HG03457 (cell line): ENCODE results near the gene ZNF396.

Source experiments
- ATAC-seq: cut with Tn5 transposase; IDR thresholded peaks from one replicate; pipeline ENCODE4 v1.9.1; 2021; ENCODE audit warnings: moderate number of reproducible peaks; ENCODE audit not compliant: unreplicated experiment

ZNF396 gene

DNA sequence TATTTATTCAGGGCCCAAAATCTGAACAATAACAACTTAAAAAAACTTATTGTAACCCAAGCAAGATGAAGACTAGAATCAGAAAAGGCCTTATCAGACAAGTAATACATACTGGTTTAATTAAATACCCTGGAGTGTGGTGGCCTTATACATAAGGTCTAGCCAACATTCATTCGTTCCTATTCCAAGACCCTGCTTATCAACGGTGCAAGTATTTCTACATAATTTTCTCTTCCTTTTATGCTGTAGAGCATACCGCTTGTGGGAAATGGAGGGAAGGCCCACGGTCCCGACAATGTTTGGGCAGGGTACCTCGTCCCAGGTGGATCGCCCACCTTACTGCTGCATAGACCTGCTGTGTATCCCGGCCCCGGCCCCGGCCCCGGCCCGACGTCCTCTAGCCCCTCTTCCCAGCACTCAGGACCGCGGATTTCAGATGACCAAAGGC, 33.6 kb downstream of the ZNF396 start:
- no peak for ATAC-seq

DNA sequence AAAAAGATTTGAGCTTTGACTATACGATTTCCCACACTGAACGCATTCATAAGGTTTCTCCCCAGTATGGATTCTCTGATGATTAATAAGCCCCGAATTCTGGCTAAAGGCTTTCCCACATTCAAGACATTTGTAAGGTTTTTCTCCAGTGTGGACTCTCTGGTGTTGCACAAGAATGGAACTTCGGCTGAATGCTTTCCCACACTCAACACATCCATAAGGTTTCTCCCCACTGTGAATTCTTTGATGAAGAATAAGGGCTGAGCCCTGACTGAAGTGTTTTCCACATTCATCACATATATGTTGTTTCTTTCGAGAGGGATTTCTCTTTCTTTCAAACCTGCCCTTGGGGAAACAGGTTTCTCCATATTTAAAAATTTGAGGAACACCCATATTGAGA, 39.9 kb downstream of the ZNF396 start:
- no peak for ATAC-seq

DNA sequence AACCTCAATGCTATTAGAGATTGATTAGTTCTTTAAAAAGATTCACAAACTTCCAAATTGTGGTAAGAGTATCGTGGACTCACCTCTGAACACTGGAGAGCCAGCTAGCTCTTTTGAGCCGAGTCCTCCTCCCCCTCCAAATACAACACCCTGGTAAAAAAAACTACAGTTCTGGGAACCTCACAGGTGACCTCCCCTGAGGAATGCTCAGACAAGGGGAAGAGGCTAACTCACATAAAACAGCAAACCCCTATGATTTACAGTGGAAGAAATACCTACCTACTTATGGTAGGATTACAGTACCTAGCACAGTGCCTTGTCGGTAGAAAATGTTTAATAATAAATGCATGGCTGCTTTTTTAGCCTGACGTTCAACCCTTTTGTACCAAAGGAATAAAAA, 41.3 kb downstream of the ZNF396 start:
- no peak for ATAC-seq

DNA sequence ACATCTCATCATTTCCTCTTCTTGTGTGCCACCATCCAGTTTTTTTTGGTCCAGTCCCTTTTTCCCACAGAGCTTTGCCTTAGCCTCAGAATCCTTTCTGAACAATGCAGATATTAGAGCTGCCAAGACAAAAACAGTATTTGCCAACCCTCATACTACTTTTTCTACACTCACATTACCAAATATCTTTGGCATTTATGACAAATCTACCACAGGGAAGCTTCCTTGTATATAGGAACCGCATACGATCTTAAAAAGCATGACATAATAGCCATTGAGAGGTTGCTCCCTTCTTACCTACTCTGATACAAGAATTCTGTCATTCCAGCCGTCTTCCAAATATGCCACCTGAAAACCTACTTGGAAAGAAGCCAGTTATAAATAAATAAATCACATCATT, 42.3 kb downstream of the ZNF396 start:
- ATAC-seq = no peak

DNA sequence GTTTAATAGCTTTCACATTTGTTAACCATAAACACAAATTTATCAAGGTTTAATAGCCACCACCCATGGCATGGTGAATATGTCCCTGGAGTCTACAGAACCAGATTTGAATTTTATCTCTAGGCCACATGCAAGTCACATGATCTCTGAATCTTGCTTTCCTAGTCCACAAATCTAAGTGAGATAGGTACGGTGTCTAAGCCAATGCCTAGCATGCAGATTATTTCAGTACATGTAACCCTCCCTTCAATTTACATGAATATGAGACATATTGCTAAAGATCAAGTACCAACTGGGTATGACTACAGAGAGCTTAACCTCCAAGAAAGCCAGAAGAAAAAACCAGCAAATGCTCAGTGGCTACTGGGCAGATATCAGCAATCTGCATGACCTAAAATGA, 42.9 kb downstream of the ZNF396 start:
- ATAC-seq = no peak

DNA sequence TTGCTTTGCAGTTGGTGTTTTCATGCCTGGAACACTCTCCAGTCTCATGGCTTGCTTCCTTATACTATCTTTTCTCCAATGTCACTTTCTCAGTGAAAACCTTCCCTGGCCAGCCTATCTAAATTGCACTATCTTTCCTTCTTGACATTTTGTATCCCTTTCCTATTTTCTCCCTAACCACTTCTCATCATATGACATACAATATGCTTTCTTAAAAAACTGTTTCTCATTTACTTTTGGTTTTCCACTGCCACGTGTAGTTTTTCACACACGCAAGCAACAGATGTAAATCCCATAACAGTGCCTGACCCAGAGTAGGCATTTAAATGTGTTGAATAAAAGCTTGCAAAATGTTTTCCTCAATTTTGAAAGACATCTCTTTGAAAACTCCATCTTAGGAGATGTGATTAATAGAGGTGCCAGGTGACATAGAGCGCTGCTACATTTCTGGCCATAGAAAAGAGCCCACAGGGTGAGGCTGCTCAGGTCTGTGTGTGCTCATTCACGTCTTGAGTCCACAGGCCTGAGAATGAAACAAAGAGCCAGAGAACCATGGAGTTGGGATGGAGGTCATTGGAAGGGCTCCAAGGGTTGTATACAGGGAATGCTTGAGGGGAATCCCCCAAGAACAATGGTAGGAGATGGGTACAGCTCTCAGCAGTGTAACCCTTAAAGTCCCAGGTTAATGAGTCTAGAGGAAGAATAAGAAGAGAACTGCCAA, 45.6 kb downstream of the ZNF396 start:
- no peak for ATAC-seq

DNA sequence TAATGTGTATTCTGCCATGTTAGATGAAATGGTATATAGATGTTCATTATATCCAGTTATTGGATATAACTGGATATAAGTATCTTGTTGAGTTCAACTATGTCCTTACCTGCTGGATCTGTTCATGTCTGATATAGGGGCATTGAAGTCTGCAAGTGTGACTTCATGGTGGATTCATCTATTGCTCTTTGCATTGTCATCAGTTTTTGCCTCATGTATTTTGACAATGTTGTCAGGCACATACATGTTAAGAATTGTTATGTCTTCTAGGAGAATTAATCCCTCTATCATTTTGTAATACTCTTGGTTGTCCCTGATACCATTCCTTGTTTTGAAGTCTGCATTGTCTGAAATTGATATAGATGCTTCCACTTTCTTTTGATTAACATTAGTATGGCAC, 48.3 kb downstream of the ZNF396 start:
- ATAC-seq = no peak

DNA sequence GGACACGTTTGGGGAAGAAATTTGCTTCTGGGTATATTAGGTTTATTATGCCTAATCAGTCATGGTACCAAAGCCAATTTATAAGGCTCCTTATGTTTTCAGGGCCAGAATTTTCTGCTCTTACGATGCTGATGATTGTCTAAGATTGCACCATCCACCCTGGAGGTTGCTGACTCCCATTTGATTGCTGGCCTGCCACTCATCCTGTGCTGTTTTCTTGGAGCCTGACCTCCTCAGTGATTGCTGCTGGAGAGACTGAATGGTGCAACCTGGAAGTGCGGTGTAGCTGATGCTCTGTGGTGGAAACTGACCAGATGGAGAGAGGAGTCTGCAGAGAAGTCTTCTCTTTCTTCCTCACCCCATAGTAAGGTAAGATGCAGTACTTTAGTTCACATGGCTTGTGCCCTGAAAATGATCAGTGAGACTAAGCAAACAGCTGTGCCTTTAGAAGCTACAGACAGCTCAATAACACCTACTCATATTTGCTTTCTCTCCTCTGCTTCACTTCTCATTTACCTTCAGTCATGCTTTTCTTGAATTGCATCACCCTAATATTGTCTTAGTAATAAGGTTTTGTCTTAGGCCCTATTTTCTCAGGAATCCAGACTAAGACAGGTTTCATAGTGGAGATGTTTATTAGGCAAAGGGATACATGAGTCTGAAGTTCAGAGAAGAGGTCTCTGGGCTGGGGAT, 50.3 kb downstream of the ZNF396 start:
- no peak for ATAC-seq

DNA sequence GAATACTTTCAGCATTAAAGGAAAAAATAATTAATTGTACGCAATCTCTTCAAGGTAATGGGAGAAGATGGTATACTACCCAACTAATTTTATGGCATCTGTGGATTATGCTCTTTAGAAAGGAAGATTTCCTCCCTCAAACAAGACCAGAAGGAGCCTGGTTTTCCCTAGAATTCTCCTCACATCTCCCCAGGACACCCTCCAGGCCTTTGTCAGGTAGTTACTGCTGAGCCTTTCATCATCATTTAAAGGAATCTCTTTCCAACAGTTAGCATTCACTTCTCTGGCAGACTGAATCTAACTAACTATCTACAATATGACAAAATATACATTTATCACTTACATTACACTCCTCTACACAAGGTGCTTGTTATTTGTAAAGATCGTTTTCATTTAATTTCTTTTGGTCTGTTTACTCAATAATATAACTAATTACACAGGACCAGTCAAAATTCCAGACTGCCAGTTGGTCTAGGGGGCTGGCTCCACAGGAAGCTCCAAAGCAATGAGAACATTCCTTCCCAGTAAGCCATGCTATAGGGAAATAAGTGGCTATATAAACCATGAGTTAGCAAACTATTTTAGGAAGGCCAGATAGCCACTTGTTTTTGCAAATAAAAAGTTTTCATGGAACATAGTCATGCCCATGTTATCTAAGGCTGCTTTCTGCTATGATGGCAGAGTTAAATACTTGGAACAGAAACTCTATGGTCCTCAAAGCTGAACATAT, 52.0 kb downstream of the ZNF396 start:
- ATAC-seq = no peak

DNA sequence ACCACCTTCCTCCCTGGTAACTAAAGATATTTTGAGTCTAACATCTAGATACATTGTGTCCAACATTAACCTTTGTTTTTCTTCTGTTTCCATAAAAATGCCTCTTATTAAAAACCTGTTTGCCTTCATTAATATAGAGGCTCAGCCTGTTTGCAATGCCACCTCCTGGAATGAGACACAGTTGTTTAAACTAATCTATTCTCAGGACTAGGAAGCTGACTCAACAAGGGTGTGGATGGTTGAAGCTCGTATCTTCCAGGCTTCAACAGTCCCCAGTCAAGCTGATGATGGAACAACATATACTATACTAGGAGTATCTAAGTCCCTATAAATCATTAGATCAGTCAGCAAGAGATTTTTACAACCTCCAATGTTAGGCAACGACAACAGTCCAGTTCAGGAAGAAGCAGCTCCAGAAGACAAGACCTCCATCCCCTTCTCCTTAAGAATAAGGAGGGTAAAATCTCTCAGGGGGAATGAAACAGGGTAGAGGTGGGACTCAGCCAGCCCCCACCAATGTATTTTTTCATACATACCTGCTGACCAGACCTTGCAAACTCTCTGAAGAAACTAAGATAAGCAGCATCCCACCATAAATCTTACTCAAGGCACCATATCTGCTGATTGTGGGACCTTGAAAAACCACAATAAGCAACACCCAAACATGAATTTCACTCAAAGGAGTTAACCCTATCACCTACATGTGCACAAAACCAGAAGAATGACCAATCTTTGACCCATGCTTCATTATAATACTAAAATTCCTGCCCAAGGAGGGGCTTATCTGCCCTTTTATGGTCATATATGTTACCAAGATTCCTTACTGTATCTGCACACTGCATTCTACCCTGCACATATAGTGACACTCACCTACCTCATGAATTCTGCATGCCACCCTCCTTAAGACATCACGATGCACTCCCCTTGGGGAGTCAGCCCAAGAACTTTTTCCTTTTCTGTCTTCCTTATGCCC, 54.4 kb downstream of the ZNF396 start:
- ATAC-seq = no peak
